GM18873 (cell line): Measurements from ENCODE around the gene PLXNB2.
"Not testable (repeated sequence)": the region's sequence is repeated elsewhere in the genome, so short reads cannot be mapped to it uniquely, and the experiment has no call there.

ENCODE experiments used
- ATAC-seq: cut with Tn5 transposase; IDR thresholded peaks from one replicate; pipeline ENCODE4 v1.9.1; 2021; ENCODE audit warnings: mild to moderate bottlenecking, moderate library complexity, moderate number of reproducible peaks; ENCODE audit not compliant: unreplicated experiment, low FRiP score

PLXNB2 gene

GRCh38 chr22:50281957-50282356 lies 25.5 kb downstream of the PLXNB2 start:
- no peak for ATAC-seq

- no peak for ATAC-seq
These were observed 26.1 kb downstream of the PLXNB2 start for GRCh38 chr22:50281384-50281760.

- no peak for ATAC-seq
These were observed 26.6 kb downstream of the PLXNB2 start for GRCh38 chr22:50280708-50281383.

GRCh38 chr22:50280022-50280707 lies 27.3 kb downstream of the PLXNB2 start:
- ATAC-seq = no peak

GRCh38 chr22:50278956-50279619 lies 28.4 kb downstream of the PLXNB2 start:
- ATAC-seq = no peak

GRCh38 chr22:50278461-50278860 lies 29.0 kb downstream of the PLXNB2 start:
- no peak for ATAC-seq

GRCh38 chr22:50277761-50278160 lies 29.7 kb downstream of the PLXNB2 start:
- ATAC-seq = no peak

GRCh38 chr22:50276143-50276542 lies 31.3 kb downstream of the PLXNB2 start:
- ATAC-seq = peak; percentile 40

GRCh38 chr22:50275181-50276055 lies 32.0 kb downstream of the PLXNB2 start:
- ATAC-seq = no peak

GRCh38 chr22:50274771-50275170 lies 32.7 kb downstream of the PLXNB2 start:
- ATAC-seq = no peak

- no peak for ATAC-seq
These were observed 33.1 kb downstream of the PLXNB2 start for GRCh38 chr22:50274311-50274710.

GRCh38 chr22:50273781-50274180 lies 33.7 kb downstream of the PLXNB2 start:
- ATAC-seq = not testable (repeated sequence)

GRCh38 chr22:50273352-50273751 lies 34.1 kb downstream of the PLXNB2 start:
- ATAC-seq = not testable (repeated sequence)

- no peak for ATAC-seq
These were observed 35.2 kb downstream of the PLXNB2 start for GRCh38 chr22:50272044-50272802.

- no peak for ATAC-seq
These were observed 35.9 kb downstream of the PLXNB2 start for GRCh38 chr22:50271519-50271970.

- no peak for ATAC-seq
These were observed 36.6 kb downstream of the PLXNB2 start for GRCh38 chr22:50270666-50271394.

GRCh38 chr22:50269970-50270665 lies 37.3 kb downstream of the PLXNB2 start, which contains the start of gene MAPK11:
Gene MAPK11, minus strand, starts transcription at chr22:50270380. Its CDS starts 88 bp downstream, at chr22:50270292.
- no peak for ATAC-seq

- no peak for ATAC-seq
These were observed 37.9 kb downstream of the PLXNB2 start for GRCh38 chr22:50269573-50269969.
